ENCODE data around the gene CCDC197. TPM values are rescaled to one million over a fixed set of nuclear protein-coding genes. Genes with fewer than 3 reads are reported as not detected.

Gene CCDC197
- not detected in 2 replicates for total RNA-seq

DNA sequence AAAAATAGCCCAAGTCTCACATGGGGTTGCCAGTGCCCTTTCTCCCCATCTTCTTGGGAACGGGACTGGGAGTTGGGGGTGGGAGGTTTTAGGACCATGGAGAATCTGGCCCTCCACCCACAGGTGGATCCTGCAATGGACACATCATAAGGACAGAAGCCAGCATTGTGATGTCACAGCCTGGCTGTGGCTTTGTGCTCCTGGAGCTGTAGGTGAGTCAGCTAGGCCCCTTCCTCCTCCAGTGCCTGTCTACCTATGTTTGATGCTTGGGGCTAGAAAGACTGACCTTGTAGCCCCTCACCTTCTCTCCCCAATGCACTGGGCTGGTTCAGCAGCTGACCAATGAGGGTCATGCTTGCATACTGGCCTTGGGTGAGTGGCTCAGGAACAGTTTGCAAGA, at the start of gene CCDC197:
Gene CCDC197 (plus strand): TSS at position 220 of the 400 bp plus-strand sequence. CDS start 831 bp downstream, outside the sequence.

DNA sequence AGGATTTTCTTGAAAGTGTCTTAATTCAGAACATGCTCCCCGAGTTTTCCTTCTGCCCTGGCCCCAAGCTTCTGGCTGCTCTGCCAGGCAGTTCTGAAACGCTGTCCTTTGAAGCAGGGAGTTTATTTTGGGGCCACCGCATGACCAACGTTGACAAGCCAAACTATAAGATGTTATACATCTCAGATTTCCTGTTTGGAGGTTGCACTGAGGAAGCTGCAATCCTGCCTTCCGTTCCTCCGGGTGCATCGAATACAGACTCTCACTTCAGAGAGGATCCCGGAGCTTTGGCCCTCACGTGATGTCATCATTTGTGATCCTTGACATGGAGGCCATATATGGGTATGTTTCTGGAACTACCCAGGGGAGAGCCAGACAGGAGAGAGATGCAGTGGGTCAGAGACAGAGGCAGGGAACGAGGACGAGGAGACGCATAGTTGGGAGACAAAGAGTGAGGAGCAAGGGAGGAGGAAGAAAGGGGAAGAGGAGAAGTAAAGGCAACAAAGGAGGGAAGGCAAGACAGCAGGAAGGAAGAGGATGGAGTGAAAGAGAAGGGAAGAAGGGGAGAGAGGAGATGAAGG, 20.5 kb upstream of the CCDC197 start, which contains the start of gene ASB2:
Gene ASB2 (minus strand): TSS at position 94 of the 581 bp plus-strand sequence. CDS start 12,031 bp downstream, outside the sequence.

DNA sequence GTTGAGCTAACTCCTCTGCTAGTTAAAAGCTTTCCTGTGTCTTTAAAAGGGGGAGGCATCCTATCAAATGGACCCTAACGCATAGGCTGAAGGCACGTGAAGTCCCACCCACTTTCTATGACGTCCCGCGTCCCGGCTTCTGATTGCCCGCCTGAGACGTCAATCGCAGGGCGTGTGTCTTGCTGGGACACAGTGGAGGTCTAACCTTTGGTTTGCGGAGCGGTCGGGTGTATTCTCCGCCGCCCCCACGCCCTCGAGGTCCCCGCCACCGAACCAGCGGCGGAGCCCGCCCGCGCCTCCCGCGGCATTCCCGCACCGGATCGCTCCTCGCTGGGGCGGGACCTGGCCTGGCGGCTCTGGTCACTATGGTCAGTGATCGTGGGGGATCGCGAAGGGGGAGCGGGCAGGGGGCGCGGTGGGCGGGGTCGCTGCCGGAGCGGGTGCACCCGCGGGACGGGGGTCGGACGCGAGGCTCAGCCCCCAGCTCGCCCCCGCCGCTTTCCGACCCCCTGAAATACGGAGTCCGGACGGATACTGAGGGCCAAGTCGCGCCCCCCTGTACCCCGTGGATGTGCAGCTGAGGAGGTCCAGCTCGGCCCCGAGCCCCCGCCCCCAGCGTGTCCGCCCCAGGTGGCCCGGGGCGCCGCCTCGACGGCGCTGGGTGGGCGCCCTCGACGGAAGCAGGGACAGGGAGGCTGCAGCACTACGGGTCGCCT, 29.2 kb downstream of the CCDC197 start, which contains the start of gene OTUB2:
Gene OTUB2 (plus strand): TSS at position 168 of the 716 bp plus-strand sequence. CDS start 198 bp downstream, at position 366.

Other genes starting within 250 kb of the CCDC197 start
- not detected in 2 replicates for gene PRIMA1, start 208.8 kb upstream of the CCDC197 start, total RNA-seq
- gene FAM181A, start 70.0 kb upstream of the CCDC197 start, total RNA-seq = not detected in 2 replicates
- 0.52 and 1.7 TPM in 2 replicates for gene ASB2, start 20.7 kb upstream of the CCDC197 start, total RNA-seq
- gene OTUB2, start 29.0 kb downstream of the CCDC197 start, total RNA-seq = 1.8 and 1.9 TPM in 2 replicates
- 128 and 134 TPM in 2 replicates for gene DDX24, start 83.9 kb downstream of the CCDC197 start, total RNA-seq
- gene IFI27L1, start 84.0 kb downstream of the CCDC197 start, total RNA-seq = 8.7 and 11.1 TPM in 2 replicates
- 9.1 and 10.9 TPM in 2 replicates for gene IFI27, start 113.4 kb downstream of the CCDC197 start, total RNA-seq
- gene IFI27L2, start 132.3 kb downstream of the CCDC197 start, total RNA-seq = 77.0 and 98.4 TPM in 2 replicates
- 0.33 and 1.4 TPM in 2 replicates for gene PPP4R4, start 177.0 kb downstream of the CCDC197 start, total RNA-seq